Fibroblast of pulmonary artery (primary cell): ENCODE measurements around the gene SAMD1.
A peak's percentile ranks its signal among the peaks of the same experiment; 100 is the strongest.

Experiments
- DNase-seq: peaks from one replicate; pipeline ENCODE4 v3.0.0-alpha.2; 2010; ENCODE audit warnings: low read depth
- H3K4me3 ChIP-seq: replicated peaks from 2 replicates; pipeline ENCODE4 v1.5.1; 2011; ENCODE audit warnings: low read depth, mild to moderate bottlenecking, control low read depth, low read length, moderate library complexity
- TF ChIP-seq, protein P1 (sequence below): IDR thresholded peaks from 2 replicates; pipeline ENCODE4 v1.5.1; 2011; ENCODE audit warnings: mild to moderate bottlenecking, control low read depth, low read length, inconsistent platforms; ENCODE audit errors: missing control alignments

SAMD1 gene

DNA sequence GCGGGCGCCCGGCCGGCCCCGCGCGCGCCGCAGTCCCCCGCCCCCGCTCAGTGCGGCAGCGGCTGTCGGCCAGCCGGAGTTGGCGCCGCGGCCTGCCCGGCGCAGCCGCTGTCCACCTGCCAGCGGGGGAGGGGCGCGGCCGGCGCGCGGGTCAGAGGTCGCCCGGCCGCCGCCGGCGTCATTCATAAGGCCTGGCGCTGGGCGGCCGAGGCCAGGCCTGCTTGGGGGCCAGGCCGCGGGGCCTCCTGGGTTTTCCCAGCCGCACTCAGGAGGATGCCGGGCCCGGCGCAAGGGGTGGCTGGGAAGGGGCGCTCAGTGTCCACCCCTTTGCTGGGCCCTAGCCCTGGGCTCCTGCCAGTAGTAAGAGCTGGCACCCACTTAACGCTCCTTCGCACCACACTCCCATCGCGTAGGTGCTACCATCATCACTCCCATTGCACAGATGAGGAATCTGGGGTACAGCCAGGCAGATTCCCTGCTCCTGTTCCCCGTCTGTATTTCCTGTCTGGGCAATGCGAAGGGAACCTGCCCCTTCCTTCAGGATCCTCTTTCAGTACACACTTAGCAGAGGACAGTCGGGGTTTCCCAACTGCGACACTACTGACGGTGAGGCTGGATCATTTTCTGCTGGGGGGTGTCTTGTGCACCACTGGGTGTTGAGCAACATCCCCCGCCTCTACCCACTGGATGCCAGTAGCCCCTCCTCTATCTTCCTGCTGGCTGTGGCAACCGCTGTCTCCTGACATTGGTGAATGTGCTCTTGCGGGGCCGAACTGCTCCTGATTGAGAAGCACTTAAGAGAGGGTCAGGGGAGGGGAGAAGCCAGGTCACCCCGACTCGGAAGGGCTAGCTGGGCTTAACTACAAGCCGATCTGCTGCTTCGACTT is 27.9 kb upstream of the SAMD1 start:
- TF ChIP-seq, protein P1, sequence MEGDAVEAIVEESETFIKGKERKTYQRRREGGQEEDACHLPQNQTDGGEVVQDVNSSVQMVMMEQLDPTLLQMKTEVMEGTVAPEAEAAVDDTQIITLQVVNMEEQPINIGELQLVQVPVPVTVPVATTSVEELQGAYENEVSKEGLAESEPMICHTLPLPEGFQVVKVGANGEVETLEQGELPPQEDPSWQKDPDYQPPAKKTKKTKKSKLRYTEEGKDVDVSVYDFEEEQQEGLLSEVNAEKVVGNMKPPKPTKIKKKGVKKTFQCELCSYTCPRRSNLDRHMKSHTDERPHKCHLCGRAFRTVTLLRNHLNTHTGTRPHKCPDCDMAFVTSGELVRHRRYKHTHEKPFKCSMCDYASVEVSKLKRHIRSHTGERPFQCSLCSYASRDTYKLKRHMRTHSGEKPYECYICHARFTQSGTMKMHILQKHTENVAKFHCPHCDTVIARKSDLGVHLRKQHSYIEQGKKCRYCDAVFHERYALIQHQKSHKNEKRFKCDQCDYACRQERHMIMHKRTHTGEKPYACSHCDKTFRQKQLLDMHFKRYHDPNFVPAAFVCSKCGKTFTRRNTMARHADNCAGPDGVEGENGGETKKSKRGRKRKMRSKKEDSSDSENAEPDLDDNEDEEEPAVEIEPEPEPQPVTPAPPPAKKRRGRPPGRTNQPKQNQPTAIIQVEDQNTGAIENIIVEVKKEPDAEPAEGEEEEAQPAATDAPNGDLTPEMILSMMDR = no peak
- H3K4me3 ChIP-seq = peak overlapping the region; percentile 54
- peak; percentile 79 for DNase-seq

- DNase-seq = peak; percentile 99
- peak within 1 kb of the TSS; percentile 81 for H3K4me3 ChIP-seq
- TF ChIP-seq, protein P1 = no peak
Measured at GRCh38 chr19:14117668-14118164, 27.2 kb upstream of the SAMD1 start, which contains the start of gene PRKACA. TSS of gene PRKACA (minus strand) at chr19:14117762. CDS start at chr19:14117547, 215 bp downstream.

DNA sequence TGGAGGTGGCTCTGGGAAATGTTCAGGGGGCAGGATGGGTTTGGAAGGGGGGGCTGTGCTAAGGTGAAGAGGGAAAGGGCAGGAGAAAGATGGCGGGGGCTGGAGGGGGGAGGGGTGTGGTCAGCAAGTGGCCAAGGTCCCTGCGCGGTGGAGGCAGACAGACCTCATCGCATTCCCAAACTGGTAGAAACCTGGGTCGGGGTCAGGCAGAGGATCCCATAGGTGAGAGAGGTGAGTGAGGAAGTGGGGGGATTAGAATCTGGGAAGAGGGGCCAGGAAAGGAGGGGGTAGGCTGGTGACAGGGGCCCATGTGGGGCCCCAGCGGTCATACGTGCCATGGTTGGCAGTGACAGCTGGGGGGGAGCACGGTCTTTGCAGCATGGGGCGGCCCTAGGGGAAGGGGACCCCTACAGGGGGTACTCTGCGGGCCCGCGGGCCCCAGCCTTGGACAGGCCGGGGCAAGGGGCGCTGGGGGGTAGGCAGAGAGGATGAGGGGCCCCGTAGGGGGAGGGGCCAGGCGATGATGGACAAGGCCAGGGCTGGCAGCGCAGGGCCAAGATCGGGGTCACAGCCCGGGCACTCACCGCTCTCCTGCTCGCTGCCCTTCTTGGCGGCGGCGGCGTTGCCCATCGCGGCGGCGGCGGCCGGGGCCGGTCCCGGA is 26.5 kb upstream of the SAMD1 start:
- peak overlapping the region; percentile 81 for H3K4me3 ChIP-seq
- DNase-seq = no peak
- TF ChIP-seq, protein P1 = no peak

DNA sequence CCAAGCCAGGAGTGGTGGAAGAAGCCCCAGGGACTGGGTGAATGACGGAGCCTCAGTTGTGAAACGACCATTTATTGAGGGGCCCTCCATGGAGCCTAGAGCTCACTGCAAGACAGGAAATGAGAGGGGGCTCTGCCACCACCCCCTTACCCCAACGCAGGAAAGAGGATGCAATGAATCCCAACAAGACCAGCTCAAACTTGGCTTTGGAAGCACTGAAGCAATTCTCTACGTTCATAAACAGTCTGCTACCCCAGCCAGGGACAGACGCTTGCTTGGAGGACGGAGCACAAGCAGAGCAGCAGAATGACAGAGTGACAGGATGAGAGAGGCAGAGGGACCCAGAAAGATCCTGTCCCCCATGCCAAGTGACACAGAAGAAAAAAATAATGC is 26.0 kb upstream of the SAMD1 start:
- TF ChIP-seq, protein P1 = no peak
- peak overlapping the region; percentile 81 for H3K4me3 ChIP-seq
- no peak for DNase-seq

- no peak for DNase-seq
- TF ChIP-seq, protein P1 = no peak
- H3K4me3 ChIP-seq = peak overlapping the region; percentile 81
Measured at GRCh38 chr19:14115756-14116155, 25.2 kb upstream of the SAMD1 start.

DNA sequence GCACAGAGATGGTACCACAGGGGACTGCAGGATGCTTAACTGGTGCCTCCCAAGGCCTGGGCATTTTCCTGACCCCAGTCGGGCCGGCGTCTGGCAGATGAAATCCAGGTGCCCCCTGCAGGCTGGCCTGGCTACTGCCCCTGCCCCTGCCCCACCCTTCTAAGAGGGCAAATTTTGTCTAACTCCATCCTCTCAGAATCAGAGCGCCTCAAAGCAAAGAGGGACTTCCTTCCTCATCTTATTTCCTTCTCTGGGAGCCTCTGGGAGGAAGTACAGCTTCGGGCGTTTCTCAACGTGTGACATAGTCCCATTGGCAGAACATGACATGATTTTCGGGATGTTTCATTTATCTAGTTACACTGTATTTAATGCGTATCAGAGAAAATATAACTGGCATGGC is 24.3 kb upstream of the SAMD1 start:
- DNase-seq = no peak
- TF ChIP-seq, protein P1 = peak; percentile 47
- no peak overlapping the region for H3K4me3 ChIP-seq
